ENCODE results near the gene SIRT4.

SIRT4 gene

GRCh38 chr12:120278137-120279069 is 23.7 kb upstream of the SIRT4 start:
- DNase-seq (ENCODE audit: low read depth) = no peak
- H3K4me3 ChIP-seq (ENCODE audit: low read depth, low read length) = no peak overlapping the region
- TF ChIP-seq MYC (IDR thresholded peaks at IDR 0.05; ENCODE audit: low read depth, low read length) = no peak
- no peak for TF ChIP-seq POLR2A (IDR thresholded peaks at IDR 0.05; ENCODE audit: extremely low read depth, insufficient read length)
- no peak for TF ChIP-seq MAX (IDR thresholded peaks at IDR 0.05; ENCODE audit: low read depth, low read length)
- no peak for TF ChIP-seq CTCF (IDR thresholded peaks at IDR 0.05; ENCODE audit: low read depth, low read length)

- TF ChIP-seq CTCF (IDR thresholded peaks at IDR 0.05; ENCODE audit: low read depth, low read length) (no peak), MYC (IDR thresholded peaks at IDR 0.05; ENCODE audit: low read depth, low read length) (no peak), POLR2A (IDR thresholded peaks at IDR 0.05; ENCODE audit: extremely low read depth, insufficient read length) (no peak), MAX (IDR thresholded peaks at IDR 0.05; ENCODE audit: low read depth, low read length) (no peak)
- H3K4me3 ChIP-seq (ENCODE audit: low read depth, low read length) = no peak overlapping the region
- no peak for DNase-seq (ENCODE audit: low read depth)
Measured at GRCh38 chr12:120283318-120283717, 18.8 kb upstream of the SIRT4 start.

- no peak for DNase-seq (ENCODE audit: low read depth)
- TF ChIP-seq POLR2A (IDR thresholded peaks at IDR 0.05; ENCODE audit: extremely low read depth, insufficient read length) (no peak), CTCF (IDR thresholded peaks at IDR 0.05; ENCODE audit: low read depth, low read length) (no peak), MAX (IDR thresholded peaks at IDR 0.05; ENCODE audit: low read depth, low read length) (no peak), MYC (IDR thresholded peaks at IDR 0.05; ENCODE audit: low read depth, low read length) (no peak)
- H3K4me3 ChIP-seq (ENCODE audit: low read depth, low read length) = no peak overlapping the region
Measured at GRCh38 chr12:120284381-120284780, 17.7 kb upstream of the SIRT4 start.

- no peak for DNase-seq (ENCODE audit: low read depth)
- no peak overlapping the region for H3K4me3 ChIP-seq (ENCODE audit: low read depth, low read length)
- TF ChIP-seq CTCF (IDR thresholded peaks at IDR 0.05; ENCODE audit: low read depth, low read length) = no peak
- no peak for TF ChIP-seq POLR2A (IDR thresholded peaks at IDR 0.05; ENCODE audit: extremely low read depth, insufficient read length)
- TF ChIP-seq MYC (IDR thresholded peaks at IDR 0.05; ENCODE audit: low read depth, low read length) = no peak
- TF ChIP-seq MAX (IDR thresholded peaks at IDR 0.05; ENCODE audit: low read depth, low read length) = no peak
Measured at GRCh38 chr12:120286768-120287490, 15.2 kb upstream of the SIRT4 start.

- no peak overlapping the region for H3K4me3 ChIP-seq (ENCODE audit: low read depth, low read length)
- no peak for DNase-seq (ENCODE audit: low read depth)
- TF ChIP-seq MAX (IDR thresholded peaks at IDR 0.05; ENCODE audit: low read depth, low read length) = no peak
Measured at GRCh38 chr12:120287491-120287890, 14.6 kb upstream of the SIRT4 start.
